Brain microvascular endothelial cell (primary cell): Measurements from ENCODE around the gene SPATC1L.

Experiments
- DNase-seq: peaks from one replicate; pipeline ENCODE4 v3.0.0-alpha.2; 2020
- H3K27ac ChIP-seq: fragments of 250-450 bp; sonication (Bioruptor Pico); 2 replicates; pipeline ENCODE4 v1.5.1; 2020; ENCODE audit warnings: mild to moderate bottlenecking, moderate library complexity
- H3K27me3 ChIP-seq: fragments of 250-450 bp; sonication (Bioruptor Pico); replicated peaks from 2 replicates; pipeline ENCODE4 v1.5.1; 2020; ENCODE audit warnings: mild to moderate bottlenecking
- H3K36me3 ChIP-seq: fragments of 250-450 bp; sonication (Bioruptor Pico); replicated peaks from 2 replicates; pipeline ENCODE4 v1.5.1; 2020; ENCODE audit warnings: mild to moderate bottlenecking
- H3K4me3 ChIP-seq: 2 replicates; pipeline ENCODE4 v1.5.1; 2011; ENCODE audit warnings: low read depth, mild to moderate bottlenecking, control low read depth, low read length, moderate library complexity
- CTCF ChIP-seq: IDR thresholded peaks from 2 replicates; pipeline ENCODE4 v1.5.1; 2011; ENCODE audit warnings: low read depth, mild to moderate bottlenecking, moderate library complexity, low read length, control low read depth, inconsistent platforms; ENCODE audit errors: missing control alignments
- in situ Hi-C: cut with HindIII; loops from 2 replicates; pipeline ENCODE4 v1.10.0; 2017; ENCODE audit warnings: low sequenced_read_pairs, low pct_ligation_motif_present

Gene SPATC1L

GRCh38 chr21:46128933-46129571 is 55.2 kb downstream of the SPATC1L start:
- in situ Hi-C loops: no loop called here
- Histone ChIP-seq H3K4me3 (no peak overlapping the region), H3K27ac (no peak overlapping the region), H3K36me3 (peaks cover 65% of the 10 kb centered on the region), H3K27me3 (no peaks in the 10 kb centered on the region)
- no peak for TF ChIP-seq CTCF
- no peak for DNase-seq

GRCh38 chr21:46128106-46128932 is 55.9 kb downstream of the SPATC1L start:
- H3K4me3 ChIP-seq: no peak overlapping the region
- no peak for TF ChIP-seq CTCF
- no peak overlapping the region for H3K27ac ChIP-seq
- in situ Hi-C loops: no loop called here
- H3K36me3 ChIP-seq: peaks cover 68% of the 10 kb centered on the region
- no peaks in the 10 kb centered on the region for H3K27me3 ChIP-seq
- no peak for DNase-seq

- DNase-seq: no peak
- in situ Hi-C loops: no loop called here
- TF ChIP-seq CTCF: no peak
- Histone ChIP-seq H3K4me3 (no peak overlapping the region), H3K36me3 (peaks cover 74% of the 10 kb centered on the region), H3K27me3 (no peaks in the 10 kb centered on the region), H3K27ac (no peak overlapping the region)
Measured at GRCh38 chr21:46127239-46128105, 56.8 kb downstream of the SPATC1L start.

GRCh38 chr21:46126309-46127238 is 57.7 kb downstream of the SPATC1L start:
- Histone ChIP-seq H3K27ac (no peak overlapping the region), H3K4me3 (no peak overlapping the region), H3K27me3 (no peaks in the 10 kb centered on the region), H3K36me3 (peaks cover 78% of the 10 kb centered on the region)
- no peak for DNase-seq
- in situ Hi-C loops: no loop called here
- no peak for TF ChIP-seq CTCF

GRCh38 chr21:46125846-46126301 is 58.4 kb downstream of the SPATC1L start:
- Histone ChIP-seq H3K36me3 (peaks cover 85% of the 10 kb centered on the region), H3K4me3 (no peak overlapping the region), H3K27me3 (no peaks in the 10 kb centered on the region), H3K27ac (no peak overlapping the region)
- TF ChIP-seq CTCF: no peak
- no peak for DNase-seq
- in situ Hi-C loops: no loop called here
